Measurements from ENCODE around the gene KPTN. TPM values are rescaled to one million over a fixed set of nuclear protein-coding genes. Genes with fewer than 3 reads are reported as not detected.

The KPTN gene
- total and polyA plus RNA-seq, 2 of the 13 experiments (the other 11 are each of a cell fraction or from before 2014, with no cell fraction given), result 9.1 to 13.3 TPM

DNA sequence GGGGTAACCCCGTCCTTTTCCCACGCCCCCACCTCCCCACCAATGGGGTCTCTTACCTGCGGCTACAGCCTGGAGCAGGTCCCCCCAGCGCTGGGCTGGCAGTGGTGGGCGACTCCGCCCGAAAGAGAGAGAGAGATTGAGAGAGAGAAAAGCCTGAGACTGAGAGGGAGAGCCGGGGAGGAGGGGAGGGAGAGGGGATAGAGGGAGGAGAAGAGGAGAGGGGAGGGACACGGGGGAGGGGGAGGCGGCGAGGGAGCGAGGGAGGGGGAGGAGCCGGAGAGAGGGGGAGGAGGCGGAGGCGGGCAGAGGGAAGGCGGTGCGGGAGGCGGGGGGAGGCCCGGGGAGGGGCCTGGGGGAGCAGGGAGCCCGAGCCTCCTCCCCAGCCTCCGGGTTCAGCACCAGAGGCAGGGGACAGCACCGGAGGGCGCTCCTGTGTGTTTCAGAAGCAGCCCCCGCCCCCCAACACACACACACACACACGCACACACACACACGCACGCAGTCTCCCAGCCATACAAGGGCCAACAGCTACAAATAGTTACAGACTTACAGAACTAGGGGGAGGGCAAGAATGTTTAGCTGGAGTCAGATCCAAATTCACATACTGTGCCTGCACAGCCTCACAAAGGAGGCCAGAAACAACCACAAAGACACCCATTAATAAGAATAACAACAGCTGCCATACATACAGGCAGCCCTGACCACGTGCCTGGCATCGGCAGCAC lies 12.1 kb downstream of the KPTN start, which contains the start of gene SLC8A2 (continued):
- TF ChIP-seq, protein P1, sequence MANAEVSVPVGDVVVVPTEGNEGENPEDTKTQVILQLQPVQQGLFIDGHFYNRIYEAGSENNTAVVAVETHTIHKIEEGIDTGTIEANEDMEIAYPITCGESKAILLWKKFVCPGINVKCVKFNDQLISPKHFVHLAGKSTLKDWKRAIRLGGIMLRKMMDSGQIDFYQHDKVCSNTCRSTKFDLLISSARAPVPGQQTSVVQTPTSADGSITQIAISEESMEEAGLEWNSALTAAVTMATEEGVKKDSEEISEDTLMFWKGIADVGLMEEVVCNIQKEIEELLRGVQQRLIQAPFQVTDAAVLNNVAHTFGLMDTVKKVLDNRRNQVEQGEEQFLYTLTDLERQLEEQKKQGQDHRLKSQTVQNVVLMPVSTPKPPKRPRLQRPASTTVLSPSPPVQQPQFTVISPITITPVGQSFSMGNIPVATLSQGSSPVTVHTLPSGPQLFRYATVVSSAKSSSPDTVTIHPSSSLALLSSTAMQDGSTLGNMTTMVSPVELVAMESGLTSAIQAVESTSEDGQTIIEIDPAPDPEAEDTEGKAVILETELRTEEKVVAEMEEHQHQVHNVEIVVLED (CRISPR knock-in tag; IDR thresholded peaks at IDR 0.05; ENCODE audit: borderline replicate concordance), result no peak
- no peak for TF ChIP-seq PHF5A (CRISPR knock-in tag; IDR thresholded peaks at IDR 0.05; ENCODE audit: low read depth, unreplicated experiment)
- TF ChIP-seq, protein P2, sequence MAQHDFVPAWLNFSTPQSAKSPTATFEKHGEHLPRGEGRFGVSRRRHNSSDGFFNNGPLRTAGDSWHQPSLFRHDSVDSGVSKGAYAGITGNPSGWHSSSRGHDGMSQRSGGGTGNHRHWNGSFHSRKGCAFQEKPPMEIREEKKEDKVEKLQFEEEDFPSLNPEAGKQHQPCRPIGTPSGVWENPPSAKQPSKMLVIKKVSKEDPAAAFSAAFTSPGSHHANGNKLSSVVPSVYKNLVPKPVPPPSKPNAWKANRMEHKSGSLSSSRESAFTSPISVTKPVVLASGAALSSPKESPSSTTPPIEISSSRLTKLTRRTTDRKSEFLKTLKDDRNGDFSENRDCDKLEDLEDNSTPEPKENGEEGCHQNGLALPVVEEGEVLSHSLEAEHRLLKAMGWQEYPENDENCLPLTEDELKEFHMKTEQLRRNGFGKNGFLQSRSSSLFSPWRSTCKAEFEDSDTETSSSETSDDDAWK (CRISPR knock-in tag; IDR thresholded peaks at IDR 0.05), result no peak
- TF ChIP-seq, protein P3, sequence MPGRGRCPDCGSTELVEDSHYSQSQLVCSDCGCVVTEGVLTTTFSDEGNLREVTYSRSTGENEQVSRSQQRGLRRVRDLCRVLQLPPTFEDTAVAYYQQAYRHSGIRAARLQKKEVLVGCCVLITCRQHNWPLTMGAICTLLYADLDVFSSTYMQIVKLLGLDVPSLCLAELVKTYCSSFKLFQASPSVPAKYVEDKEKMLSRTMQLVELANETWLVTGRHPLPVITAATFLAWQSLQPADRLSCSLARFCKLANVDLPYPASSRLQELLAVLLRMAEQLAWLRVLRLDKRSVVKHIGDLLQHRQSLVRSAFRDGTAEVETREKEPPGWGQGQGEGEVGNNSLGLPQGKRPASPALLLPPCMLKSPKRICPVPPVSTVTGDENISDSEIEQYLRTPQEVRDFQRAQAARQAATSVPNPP (CRISPR knock-in tag; IDR thresholded peaks at IDR 0.05), result no peak
- TF ChIP-seq CCAR2 (optimal IDR thresholded peaks at IDR 0.05; ENCODE audit: low read depth, low read length), result no peak
- TF ChIP-seq, protein P4, sequence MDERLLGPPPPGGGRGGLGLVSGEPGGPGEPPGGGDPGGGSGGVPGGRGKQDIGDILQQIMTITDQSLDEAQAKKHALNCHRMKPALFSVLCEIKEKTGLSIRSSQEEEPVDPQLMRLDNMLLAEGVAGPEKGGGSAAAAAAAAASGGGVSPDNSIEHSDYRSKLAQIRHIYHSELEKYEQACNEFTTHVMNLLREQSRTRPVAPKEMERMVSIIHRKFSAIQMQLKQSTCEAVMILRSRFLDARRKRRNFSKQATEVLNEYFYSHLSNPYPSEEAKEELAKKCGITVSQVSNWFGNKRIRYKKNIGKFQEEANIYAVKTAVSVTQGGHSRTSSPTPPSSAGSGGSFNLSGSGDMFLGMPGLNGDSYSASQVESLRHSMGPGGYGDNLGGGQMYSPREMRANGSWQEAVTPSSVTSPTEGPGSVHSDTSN (CRISPR knock-in tag; IDR thresholded peaks at IDR 0.05), result no peak
- no peak for TF ChIP-seq ISX (CRISPR knock-in tag; conservative IDR thresholded peaks at IDR 0.05)
- TF ChIP-seq, protein P5, sequence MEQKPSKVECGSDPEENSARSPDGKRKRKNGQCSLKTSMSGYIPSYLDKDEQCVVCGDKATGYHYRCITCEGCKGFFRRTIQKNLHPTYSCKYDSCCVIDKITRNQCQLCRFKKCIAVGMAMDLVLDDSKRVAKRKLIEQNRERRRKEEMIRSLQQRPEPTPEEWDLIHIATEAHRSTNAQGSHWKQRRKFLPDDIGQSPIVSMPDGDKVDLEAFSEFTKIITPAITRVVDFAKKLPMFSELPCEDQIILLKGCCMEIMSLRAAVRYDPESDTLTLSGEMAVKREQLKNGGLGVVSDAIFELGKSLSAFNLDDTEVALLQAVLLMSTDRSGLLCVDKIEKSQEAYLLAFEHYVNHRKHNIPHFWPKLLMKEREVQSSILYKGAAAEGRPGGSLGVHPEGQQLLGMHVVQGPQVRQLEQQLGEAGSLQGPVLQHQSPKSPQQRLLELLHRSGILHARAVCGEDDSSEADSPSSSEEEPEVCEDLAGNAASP (CRISPR knock-in tag; IDR thresholded peaks at IDR 0.05; ENCODE audit: borderline replicate concordance), result no peak
- no peak for TF ChIP-seq FOXC1 (CRISPR knock-in tag; IDR thresholded peaks at IDR 0.05; ENCODE audit: borderline replicate concordance)
- no peak for TF ChIP-seq SP4 (CRISPR knock-in tag; IDR thresholded peaks at IDR 0.05)
- TF ChIP-seq PHF20 (CRISPR knock-in tag; IDR thresholded peaks at IDR 0.05), result peak; percentile 29; the same call in 1 of the 2 replicates
- TF ChIP-seq, protein P6, sequence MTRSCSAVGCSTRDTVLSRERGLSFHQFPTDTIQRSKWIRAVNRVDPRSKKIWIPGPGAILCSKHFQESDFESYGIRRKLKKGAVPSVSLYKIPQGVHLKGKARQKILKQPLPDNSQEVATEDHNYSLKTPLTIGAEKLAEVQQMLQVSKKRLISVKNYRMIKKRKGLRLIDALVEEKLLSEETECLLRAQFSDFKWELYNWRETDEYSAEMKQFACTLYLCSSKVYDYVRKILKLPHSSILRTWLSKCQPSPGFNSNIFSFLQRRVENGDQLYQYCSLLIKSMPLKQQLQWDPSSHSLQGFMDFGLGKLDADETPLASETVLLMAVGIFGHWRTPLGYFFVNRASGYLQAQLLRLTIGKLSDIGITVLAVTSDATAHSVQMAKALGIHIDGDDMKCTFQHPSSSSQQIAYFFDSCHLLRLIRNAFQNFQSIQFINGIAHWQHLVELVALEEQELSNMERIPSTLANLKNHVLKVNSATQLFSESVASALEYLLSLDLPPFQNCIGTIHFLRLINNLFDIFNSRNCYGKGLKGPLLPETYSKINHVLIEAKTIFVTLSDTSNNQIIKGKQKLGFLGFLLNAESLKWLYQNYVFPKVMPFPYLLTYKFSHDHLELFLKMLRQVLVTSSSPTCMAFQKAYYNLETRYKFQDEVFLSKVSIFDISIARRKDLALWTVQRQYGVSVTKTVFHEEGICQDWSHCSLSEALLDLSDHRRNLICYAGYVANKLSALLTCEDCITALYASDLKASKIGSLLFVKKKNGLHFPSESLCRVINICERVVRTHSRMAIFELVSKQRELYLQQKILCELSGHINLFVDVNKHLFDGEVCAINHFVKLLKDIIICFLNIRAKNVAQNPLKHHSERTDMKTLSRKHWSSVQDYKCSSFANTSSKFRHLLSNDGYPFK (CRISPR knock-in tag; IDR thresholded peaks at IDR 0.05; ENCODE audit: borderline replicate concordance), result no peak
- TF ChIP-seq PHF21A (CRISPR knock-in tag; IDR thresholded peaks at IDR 0.05), result no peak
- 0 out of 2 replicates have a peak, but pooled peaks have one; percentile 64 for TF ChIP-seq DNMT3B (CRISPR knock-in tag; conservative IDR thresholded peaks at IDR 0.05)
- TF ChIP-seq ZNF274 (CRISPR knock-in tag; IDR thresholded peaks at IDR 0.05), result no peak
- TF ChIP-seq MIXL1 (CRISPR knock-in tag; IDR thresholded peaks at IDR 0.05), result no peak
- TF ChIP-seq HNF4A (CRISPR knock-in tag; IDR thresholded peaks at IDR 0.05), result no peak
- TF ChIP-seq SMAD3 (CRISPR knock-in tag; IDR thresholded peaks at IDR 0.05), result no peak
- TF ChIP-seq RARG (CRISPR knock-in tag; IDR thresholded peaks at IDR 0.05; ENCODE audit: low read depth), result no peak
